Transverse colon (tissue), 3 donors: Measurements from ENCODE around the gene PACSIN1.

Experiments
- POLR2A ChIP-seq: fragments of 450-650 bp; IDR thresholded peaks from one replicate; pipeline ENCODE4 v1.6.1; 2016; ENCODE audit warnings: antibody characterized with exemption, mild to moderate bottlenecking, moderate library complexity
- TF ChIP-seq, protein P1 (sequence below), 5 experiments: fragments of 200-600 bp in 3 of 5; fragments of 450-650 bp in 2 of 5; sonication (generic) in 3 of 5; IDR thresholded peaks; 1 replicate in 2 of 5; 2 replicates in 3 of 5; pipeline ENCODE4 v1.5.1; 2016 to 2017; ENCODE audit warnings: antibody characterized with exemption in 5 of 5, inconsistent platforms in 3 of 5, mild to moderate bottlenecking in 2 of 5, moderate library complexity in 1 of 5

- TF ChIP-seq, protein P1, sequence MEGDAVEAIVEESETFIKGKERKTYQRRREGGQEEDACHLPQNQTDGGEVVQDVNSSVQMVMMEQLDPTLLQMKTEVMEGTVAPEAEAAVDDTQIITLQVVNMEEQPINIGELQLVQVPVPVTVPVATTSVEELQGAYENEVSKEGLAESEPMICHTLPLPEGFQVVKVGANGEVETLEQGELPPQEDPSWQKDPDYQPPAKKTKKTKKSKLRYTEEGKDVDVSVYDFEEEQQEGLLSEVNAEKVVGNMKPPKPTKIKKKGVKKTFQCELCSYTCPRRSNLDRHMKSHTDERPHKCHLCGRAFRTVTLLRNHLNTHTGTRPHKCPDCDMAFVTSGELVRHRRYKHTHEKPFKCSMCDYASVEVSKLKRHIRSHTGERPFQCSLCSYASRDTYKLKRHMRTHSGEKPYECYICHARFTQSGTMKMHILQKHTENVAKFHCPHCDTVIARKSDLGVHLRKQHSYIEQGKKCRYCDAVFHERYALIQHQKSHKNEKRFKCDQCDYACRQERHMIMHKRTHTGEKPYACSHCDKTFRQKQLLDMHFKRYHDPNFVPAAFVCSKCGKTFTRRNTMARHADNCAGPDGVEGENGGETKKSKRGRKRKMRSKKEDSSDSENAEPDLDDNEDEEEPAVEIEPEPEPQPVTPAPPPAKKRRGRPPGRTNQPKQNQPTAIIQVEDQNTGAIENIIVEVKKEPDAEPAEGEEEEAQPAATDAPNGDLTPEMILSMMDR (IDR thresholded peaks at IDR 0.05), result no peak
- no peak for TF ChIP-seq POLR2A
Measured at GRCh38 chr6:34515473-34516387, 49.9 kb downstream of the PACSIN1 start.
